GM12801 (cell line): ENCODE data around the gene SEMA5A.

Source experiments
- TF ChIP-seq, protein P1 (sequence below): IDR thresholded peaks from one replicate; pipeline ENCODE4 v1.5.1; 2011; ENCODE audit warnings: control low read depth; ENCODE audit not compliant: insufficient read length; ENCODE audit errors: extremely low read depth

SEMA5A gene

DNA sequence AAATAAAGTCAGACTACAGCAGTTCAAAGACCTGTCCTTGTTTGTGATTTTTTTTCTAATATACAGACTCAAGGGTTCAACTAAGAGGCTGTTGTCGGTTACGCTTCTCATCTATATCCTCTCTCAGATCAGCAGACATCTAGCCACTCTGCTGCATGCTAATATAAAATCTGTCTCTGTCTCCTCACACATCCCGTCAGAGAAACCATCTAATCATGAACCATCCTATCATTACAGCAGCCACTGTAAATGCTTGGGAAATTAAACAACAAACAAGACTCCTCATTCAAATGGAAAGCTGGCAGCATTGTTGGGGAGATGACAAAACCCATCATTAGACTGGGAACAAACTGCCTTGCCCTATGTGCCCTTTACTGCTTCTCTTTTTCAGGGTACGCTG, 94.8 kb downstream of the SEMA5A start:
- TF ChIP-seq, protein P1, sequence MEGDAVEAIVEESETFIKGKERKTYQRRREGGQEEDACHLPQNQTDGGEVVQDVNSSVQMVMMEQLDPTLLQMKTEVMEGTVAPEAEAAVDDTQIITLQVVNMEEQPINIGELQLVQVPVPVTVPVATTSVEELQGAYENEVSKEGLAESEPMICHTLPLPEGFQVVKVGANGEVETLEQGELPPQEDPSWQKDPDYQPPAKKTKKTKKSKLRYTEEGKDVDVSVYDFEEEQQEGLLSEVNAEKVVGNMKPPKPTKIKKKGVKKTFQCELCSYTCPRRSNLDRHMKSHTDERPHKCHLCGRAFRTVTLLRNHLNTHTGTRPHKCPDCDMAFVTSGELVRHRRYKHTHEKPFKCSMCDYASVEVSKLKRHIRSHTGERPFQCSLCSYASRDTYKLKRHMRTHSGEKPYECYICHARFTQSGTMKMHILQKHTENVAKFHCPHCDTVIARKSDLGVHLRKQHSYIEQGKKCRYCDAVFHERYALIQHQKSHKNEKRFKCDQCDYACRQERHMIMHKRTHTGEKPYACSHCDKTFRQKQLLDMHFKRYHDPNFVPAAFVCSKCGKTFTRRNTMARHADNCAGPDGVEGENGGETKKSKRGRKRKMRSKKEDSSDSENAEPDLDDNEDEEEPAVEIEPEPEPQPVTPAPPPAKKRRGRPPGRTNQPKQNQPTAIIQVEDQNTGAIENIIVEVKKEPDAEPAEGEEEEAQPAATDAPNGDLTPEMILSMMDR, result no peak

DNA sequence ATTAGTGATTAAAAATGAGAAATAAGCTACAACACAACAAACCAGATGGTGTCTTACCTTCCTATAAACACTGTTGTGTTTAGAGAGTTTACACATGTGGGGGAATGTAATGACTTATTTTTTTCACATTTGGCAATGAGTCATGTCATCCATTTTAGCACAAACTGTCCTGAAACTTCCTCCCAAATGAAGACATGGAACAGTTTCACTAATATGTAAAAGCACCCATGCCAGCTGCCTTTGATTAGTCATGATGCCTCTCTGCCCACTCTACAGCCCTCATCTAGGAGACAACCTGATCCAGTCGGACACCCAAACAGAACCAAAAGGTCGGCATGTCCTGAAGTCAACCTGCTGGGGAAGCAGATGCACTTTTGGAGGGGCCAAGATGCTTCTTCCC, 98.2 kb downstream of the SEMA5A start:
- TF ChIP-seq, protein P1, result no peak

DNA sequence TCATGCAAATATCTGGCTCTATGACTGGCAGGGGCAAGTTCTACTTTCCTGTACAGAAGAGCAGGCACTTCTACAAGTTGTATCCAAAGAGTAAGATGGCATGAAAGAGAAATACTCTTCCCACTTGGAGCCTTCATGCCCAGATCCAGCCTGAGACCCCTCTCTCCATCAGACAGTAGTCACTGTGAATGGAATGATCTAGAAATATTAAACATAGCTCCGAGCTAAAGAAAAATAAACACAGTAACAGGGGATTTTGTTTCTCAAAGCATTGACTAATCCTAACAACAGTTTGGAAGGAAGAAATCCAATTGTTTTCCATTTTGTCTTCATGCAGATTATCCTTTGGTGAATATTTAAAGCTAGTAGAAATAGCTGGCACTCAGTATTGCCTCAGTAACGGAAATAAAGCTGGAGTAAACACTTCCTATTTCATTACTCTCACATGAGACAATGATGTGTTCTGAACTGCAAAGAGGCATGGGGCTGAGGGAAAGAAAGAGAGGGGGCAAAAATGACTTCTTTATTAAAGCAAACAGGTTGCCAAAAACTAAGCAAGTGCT, 100.0 kb downstream of the SEMA5A start:
- TF ChIP-seq, protein P1, result no peak

DNA sequence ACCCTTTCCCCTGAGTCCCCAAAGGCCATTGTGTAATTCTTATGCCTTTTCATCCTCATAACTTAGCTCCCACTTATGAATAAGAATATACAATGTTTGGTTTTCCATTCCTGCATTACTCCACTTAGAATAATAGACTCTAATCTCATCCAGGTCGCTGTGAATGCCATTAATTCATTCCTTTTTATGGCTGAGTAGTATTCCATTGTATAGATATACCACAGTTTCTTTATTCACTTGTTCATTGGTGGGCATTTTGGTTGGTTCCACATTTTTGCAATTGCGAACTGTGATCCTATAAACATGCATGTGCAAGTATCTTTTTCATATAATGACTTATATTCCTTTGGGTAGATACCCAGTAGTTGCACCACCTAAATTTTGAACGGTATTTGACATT, 101.5 kb downstream of the SEMA5A start:
- TF ChIP-seq, protein P1, result no peak

DNA sequence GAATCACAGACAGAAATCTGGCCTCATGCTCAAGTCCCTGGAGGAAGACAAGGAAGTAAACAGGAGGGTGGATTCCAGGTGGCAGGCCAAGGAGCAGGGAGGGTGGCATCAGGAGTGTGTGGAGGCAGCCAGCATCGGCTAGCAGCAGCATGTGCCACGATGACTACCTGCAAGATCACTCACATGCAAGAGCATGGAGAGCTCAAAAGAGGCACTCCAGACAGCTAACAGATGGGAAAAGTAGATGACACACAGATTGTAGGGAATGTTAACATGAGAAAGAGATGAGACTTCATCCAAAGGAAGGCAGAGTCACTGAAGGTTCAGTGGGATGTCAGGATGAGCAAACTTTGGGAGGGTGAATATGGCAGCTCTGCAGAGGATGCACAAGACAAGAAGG, 104.3 kb downstream of the SEMA5A start:
- TF ChIP-seq, protein P1, result no peak

DNA sequence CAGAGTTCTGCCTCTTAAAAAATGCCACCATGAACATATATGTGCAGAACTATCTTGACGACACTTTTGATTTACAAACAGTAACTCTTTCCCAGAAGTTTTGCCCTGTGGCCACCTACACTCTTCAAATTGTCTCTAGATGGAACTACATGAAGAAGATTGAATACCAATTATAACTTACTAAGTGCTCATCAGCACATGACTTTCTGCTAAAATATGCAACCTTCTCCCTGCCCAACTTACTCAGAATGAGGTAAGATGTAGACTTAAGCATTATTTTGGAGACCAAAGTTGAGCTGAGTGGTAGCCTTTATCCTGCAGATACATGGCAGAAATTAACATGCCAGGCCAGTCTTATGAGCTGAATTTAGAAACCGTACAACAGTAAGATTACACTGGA, 105.4 kb downstream of the SEMA5A start:
- TF ChIP-seq, protein P1, result no peak

DNA sequence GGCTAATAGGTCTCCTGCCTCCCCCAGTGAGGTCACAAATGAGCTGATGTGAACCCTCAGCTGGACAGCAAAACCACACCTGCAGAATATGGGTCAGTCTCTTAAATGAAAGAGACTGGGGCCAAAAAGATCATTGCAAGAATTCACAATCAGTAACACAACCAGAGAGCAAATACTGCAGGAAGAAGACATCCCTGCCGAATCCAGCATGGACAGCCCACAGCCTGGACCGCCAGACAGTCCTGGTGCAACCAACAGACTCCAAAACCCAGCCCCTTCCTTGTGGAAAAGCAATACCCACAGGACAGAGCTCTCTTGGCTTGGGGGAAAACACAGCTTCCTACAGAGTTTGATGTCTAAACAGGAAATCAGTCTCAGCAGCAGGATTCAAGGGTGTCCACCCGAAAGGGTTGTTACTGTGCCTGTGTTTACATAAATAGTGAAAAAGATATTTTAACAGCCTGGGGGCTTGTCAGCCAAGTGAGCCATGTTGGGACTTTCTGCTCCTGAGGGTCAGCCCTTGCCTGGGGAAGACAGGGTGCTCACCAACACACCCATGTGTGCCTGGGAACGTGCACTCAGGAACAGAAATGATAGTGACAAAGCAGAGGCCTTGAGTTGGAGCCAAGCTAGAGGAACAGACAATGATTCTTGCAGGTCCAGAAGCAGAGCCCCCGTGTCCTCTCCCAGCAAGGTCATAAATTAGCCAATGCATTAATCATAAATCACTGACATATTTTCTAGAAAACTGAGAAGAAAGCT, 106.2 kb downstream of the SEMA5A start:
- TF ChIP-seq, protein P1, result no peak
